ENCODE data around the gene EWSR1.

- TF ChIP-seq CTCF (IDR thresholded peaks at IDR 0.05) (peak; percentile 59 to 96), POLR2AphosphoS5 (IDR thresholded peaks at IDR 0.05) (peak in 2 of 3 donors; percentile 35 to 86), EP300 (IDR thresholded peaks at IDR 0.05) (no peak)
Observed at GRCh38 chr22:29313126-29313575, 45.1 kb downstream of the EWSR1 start.
